Hippocampal formation (tissue), 2 donors: ENCODE data around the gene TPP2.

ENCODE experiments used
- DNase-seq, 2 donors: peaks; one replicate each; lab custom pipeline; 2025; lab: John Stamatoyannopoulos, UW

The TPP2 gene

DNA sequence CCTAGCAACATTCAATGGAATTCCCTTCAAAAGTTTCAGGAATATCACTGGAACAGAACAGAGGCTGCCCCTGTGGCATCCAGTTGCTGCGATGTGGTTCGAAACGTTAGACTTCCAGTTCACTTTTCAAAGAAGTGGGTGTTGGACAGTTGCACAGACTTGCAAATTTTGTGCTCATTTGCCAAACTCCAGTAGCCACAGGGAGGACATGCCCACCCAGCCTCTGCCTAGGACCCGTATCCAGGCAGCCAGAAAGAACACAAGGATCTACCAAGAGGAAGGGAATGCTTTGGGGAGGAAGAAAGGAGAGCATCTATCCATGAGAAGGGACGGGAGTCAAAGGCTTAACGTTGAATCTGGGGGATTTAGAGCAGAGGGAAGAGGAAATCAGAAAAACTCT is 98.2 kb downstream of the TPP2 start, which contains the start of gene METTL21C:
Gene METTL21C, minus strand, starts transcription at position 108 of the 400 bp plus-strand sequence. CDS start 546 bp downstream, outside the sequence.
- DNase-seq, result no peak

DNA sequence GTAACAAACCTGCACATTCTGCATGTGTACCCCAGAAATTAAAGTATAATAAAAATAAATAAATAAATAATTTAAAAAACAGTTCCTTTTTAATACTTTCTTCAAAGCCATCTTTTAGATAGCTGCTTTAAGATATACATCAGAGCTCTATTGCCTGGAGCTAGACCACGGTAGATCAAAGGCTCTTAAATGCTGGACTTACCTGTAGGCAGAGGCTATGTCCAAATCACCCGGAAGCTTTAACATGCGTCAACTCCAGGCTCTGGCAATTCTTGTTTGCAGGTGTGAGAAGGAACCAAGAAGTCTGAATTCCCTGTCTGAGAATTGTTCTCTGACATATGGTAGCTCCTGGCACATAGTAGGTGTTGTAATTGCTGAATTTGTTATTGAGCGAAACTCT is 99.7 kb downstream of the TPP2 start:
- no peak for DNase-seq

GRCh38 chr13:102697264-102697663 is 100.5 kb downstream of the TPP2 start:
- DNase-seq, result no peak

GRCh38 chr13:102697929-102698648 is 101.3 kb downstream of the TPP2 start:
- DNase-seq, result no peak

- no peak for DNase-seq
Observed at GRCh38 chr13:102698649-102698980, 101.8 kb downstream of the TPP2 start.

DNA sequence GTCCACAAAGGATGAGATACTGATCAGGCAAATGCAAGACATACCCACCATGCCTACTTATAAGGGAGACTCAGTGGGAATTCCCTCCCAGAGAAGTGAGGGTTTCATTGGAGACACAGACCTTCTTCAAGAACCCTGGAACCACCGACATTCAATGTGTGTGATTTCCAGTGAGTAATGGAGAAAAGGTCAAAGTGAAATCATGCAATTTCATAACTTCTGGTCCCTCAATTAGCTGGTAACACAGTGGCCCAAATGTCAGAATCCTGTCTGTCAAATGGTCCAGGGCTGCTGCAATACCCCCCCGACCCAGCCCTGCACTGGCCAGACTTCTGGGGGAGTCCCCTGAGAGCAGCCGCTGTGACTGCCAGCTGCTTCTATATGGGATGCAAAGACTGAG is 102.7 kb downstream of the TPP2 start:
- no peak for DNase-seq

DNA sequence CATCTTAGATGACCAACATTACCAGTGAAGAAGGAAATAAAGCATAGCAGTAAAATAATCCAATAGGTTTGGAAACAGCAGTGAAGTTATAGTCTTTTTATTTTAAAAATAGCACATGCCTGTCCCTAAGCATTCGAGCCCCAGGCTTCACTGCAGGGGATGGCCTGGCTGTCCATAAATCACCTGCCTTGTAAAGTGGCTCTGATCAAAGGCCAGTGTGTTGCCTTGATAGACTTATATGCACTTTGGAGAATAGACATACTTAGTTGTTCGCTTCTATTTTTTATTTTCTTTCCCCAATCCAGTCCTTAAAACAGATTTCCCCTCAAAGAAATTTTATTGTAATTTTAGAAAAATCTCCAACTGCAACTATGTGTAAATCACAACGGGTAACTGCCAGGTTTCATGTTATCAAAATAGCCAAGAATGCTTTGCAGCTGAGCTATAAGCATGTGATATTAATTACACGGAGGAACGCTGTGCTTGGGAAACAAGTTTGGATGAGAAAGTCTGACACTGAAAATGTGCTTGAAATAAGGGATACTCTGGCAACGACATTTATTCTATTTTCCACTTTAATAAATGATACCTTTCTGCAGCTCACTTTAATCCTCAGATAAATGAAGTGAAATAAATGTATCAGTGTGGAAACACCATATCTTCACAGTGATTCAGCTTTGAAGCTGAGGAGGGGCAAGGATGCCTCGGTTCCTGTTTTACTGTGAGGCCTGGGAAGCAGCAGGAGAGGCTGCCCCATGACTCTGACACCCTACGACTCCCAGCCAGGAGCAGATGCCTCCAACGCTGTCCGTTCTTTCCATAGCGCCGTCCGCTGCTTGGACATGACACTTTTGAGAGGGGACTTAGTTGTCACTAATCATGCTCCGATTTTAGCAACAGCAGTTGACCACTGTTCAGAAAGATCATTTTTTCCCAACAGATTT is 103.6 kb downstream of the TPP2 start:
- DNase-seq, result no peak

DNA sequence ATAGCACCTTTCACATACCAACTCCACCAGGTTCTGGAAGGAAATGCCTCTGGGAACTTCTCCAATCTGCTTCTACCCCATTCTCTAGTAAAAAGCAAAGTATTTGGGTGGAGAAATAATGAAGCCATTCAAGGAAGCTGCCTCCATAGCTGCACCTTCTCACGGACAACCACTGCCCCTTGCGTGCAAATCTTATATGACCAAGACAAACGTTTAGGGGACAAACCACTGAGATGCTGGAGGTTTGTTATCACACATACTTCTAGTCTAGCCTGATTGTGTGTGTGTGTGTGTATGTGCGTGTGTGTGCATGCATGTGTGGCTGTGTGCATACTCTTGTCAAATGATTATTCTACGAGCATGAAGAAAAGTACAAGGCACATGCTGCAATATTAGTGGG is 104.5 kb downstream of the TPP2 start:
- DNase-seq, result no peak

DNA sequence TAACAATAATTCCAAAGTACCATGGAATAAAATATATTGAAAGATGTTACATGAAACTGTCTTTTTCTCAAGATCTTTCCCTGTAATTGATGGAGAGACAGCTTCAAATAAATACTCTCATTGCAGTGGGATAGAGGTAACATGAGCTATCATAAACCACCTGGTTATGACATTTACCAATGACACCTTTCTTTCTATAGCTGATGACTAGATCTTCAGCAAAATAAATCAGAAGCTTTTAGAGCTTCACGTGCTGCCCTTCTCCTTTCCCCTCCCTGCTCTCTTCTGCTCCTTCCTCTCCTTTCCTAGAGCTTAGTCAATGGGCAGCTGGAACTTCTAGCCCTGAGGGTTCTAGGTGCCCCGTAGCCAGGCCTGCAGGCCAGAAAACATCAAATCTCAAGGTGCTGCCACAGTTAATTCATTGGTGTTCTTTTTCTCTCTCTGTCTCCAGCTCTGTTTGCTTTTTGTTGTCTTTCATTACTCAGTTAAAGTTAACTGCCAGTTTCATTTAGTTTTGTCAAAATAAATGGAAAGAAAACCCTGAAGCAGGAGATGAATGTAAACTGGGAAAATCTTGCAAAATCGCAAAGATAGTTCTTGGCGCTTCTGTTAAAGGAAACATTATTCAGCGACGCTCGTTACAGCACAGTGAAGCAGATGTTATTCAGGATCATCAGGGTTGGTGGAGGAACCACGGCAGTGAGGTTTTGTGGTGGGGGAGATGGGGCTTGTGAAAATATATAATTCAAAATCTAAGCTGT is 106.4 kb downstream of the TPP2 start:
- DNase-seq, result no peak

- DNase-seq, result no peak
Observed at GRCh38 chr13:102703726-102704035, 106.9 kb downstream of the TPP2 start.

DNA sequence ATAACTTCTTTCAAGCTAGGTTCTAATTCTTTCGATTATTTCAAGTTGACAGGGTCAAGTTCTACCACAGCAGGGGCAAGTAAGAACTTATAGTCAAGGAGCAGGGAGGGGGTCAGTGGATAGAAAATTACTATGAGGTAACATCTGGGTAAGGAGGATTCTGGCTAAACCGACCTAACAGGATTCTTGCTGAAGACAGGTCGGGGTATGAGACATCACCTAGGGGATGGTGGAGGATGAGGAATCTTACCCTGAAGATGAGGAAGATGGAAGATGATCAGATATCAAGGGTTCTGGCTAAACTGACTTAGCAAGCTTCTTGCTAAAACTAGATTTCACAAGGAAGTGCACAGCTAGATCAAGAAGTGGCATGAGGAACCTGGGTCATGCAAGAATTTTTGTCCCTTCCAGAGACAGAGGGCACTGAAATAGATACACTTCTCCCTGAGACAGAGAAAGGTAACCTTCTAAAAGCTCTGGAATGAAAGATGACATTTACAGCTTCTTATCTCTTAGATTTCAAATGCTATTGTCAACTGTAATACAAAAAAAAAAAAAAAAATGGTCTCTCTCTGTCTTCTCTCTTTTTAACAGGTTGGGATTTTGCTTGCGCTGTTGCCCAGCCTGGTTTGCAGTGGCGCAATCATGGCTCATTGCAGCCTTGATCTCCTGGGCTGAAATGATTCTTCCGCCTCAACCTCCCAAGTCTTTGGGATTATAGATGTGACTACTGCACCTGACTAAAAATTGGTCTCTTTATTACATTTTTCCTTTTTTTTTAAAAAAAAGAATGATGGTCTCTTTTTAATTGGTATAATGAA is 107.7 kb downstream of the TPP2 start:
- DNase-seq, result no peak

DNA sequence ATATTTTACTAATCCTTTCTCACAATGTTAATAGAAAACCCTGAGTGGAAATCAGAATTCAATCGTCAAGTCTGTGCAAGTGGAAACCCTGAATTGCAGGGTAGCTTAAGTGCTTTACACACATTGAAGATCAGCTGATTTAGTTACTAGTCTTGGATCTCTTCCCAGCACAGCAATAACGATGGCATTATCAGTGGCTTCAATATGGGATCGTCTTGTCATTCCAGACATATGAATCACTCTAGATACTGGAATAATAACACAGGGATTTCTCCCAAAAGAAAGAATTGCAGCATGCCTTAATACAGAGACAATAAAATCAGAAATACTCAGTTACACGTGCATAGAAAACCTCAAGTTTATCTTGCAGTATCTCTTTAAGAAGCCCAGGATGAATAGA is 110.7 kb downstream of the TPP2 start:
- DNase-seq, result peak in 1 of 2 donors; percentile 31

DNA sequence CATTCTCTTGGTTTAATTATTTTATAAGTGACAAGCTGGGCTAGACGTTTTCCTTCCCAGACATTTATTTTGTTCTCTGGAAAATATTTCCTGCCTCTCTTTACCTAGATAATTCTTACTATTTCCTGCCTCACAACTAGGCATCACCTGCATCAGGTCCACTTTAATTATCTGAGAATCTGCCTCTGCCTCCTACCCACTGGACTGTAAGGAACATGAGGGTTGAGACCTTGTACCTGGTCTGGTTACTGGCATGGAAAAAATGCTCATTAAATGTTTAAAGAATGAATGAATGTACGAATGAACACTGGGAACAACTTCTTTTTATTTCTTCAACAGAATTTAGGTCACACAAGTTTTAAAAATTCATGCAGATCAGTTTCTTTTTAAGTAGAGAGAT is 111.4 kb downstream of the TPP2 start:
- DNase-seq, result no peak

DNA sequence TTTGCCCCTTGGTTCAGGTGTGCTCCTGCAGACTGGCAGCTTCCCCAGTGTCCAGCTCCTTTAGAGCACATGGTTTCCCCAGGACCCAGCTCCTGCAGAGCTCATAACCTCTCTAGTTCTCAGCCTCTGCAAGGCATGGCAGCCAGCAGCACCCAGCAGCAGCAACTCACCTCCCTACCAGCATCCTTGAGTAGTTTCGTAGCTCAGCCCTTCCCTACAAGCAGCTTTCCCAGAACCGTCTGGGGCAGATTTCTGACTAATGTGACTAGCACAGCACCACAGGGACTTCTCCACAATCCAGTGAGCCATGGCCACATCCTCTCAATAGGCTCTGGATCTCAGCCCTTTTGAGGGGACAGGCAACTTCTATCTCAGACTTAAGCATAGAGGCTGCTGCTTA is 112.2 kb downstream of the TPP2 start:
- no peak for DNase-seq

- no peak for DNase-seq
Observed at GRCh38 chr13:102709536-102709935, 112.8 kb downstream of the TPP2 start.

DNA sequence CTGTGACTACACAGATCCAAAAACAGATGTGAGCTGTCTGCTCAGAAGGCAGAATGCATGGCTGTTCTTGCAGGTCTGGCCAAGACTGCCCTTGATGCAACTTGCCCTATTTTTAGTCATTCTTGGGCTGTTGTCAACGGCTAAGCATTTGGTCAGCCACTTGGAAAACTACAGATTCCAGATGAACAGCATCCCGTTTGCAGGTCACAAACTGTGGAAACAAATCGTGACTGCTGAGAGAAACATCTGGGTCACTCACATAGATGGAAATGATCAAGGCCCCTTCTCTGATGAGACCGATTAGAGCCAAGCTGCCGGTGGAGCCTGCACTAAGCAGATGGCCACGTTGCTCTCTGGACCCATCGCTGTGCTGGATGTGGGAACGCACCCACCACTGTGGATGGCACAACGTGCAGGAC is 113.5 kb downstream of the TPP2 start:
- no peak for DNase-seq

DNA sequence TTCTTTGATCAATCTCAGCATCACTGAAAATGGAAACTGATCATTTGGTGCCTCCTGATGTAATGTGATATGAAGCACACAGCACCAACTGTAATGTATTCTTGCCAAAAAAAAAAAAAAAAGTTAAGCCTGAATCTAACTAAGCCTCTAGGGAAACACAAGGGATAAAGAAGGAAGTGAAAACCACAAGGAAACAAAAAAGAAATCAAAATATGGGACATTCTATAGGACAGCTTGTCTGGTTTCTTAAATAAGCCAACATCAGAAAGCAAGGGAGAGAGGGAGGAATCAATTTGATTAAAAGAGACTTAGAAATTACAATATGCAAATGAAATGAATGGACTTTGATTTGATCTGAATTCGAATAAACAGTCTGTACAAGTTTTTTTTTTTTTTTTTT is 118.7 kb downstream of the TPP2 start:
- DNase-seq, result no peak

GRCh38 chr13:102718746-102719145 is 122.0 kb downstream of the TPP2 start:
- no peak for DNase-seq

DNA sequence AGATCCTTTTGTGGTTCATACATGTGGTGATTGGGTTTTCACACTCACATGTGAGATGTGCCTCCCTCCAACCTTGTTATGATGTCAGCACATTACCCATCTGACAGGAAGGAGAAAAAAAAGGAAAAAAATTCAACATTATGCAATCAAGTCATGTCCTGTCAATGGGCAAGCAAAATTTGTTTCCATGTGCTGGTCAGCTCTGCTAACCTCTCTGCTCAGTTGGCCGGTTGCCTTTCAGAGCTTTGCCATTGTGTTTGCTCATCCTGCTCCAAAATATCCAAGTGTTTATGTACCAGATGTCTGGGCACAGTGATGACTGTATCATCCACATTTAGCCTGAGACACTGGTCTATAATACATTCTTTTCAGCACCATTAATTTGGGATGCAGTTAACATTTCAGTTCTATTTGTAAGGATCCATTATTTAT is 125.0 kb downstream of the TPP2 start:
- peak; percentile 65 to 87 for DNase-seq

- DNase-seq, result peak in 1 of 2 donors; percentile 41
Observed at GRCh38 chr13:102724923-102725322, 128.1 kb downstream of the TPP2 start.

GRCh38 chr13:102726430-102726829 is 129.6 kb downstream of the TPP2 start:
- no peak for DNase-seq
